Retinal pigment epithelial cell (primary cell): ENCODE results near the gene TRDMT1.
A peak's percentile ranks its signal among the peaks of the same experiment; 100 is the strongest.

Experiments used
- DNase-seq: peaks from one replicate; pipeline ENCODE4 v3.0.0-alpha.2; 2010; ENCODE audit warnings: low read depth
- H3K4me3 ChIP-seq: 2 replicates; pipeline ENCODE4 v1.5.1; 2011; ENCODE audit warnings: mild to moderate bottlenecking, low read length, control low read depth, moderate library complexity
- TF ChIP-seq, protein P1 (sequence below): conservative IDR thresholded peaks from 2 replicates; pipeline ENCODE4 v1.5.1; 2011; ENCODE audit warnings: low read depth, low read length, control low read depth, inconsistent platforms

Gene TRDMT1

DNA sequence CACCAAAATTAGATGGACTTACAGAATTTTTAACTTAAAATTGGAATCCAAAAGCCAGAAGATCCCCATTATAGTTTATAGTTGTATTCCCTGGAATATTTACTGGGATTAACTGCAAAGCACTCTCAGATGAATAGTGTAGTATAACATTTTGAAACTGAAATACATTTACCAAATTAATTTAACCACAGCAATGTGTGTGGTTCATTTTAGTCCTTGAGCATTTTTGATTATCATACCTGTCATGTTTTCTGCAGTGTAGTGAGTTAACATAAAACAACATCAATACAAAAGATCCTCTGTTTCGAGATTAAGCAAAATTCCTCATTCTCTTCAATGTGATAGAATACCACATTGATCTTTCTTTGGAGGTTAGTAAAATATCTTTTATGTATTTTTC, 30.3 kb upstream of the TRDMT1 start:
- TF ChIP-seq, protein P1, sequence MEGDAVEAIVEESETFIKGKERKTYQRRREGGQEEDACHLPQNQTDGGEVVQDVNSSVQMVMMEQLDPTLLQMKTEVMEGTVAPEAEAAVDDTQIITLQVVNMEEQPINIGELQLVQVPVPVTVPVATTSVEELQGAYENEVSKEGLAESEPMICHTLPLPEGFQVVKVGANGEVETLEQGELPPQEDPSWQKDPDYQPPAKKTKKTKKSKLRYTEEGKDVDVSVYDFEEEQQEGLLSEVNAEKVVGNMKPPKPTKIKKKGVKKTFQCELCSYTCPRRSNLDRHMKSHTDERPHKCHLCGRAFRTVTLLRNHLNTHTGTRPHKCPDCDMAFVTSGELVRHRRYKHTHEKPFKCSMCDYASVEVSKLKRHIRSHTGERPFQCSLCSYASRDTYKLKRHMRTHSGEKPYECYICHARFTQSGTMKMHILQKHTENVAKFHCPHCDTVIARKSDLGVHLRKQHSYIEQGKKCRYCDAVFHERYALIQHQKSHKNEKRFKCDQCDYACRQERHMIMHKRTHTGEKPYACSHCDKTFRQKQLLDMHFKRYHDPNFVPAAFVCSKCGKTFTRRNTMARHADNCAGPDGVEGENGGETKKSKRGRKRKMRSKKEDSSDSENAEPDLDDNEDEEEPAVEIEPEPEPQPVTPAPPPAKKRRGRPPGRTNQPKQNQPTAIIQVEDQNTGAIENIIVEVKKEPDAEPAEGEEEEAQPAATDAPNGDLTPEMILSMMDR, result no peak
- H3K4me3 ChIP-seq, result peak overlapping the region; percentile 95
- no peak for DNase-seq

- no peak for DNase-seq
- TF ChIP-seq, protein P1, result no peak
- peak overlapping the region; percentile 95 for H3K4me3 ChIP-seq
Observed at GRCh38 chr10:17229967-17230682, 28.7 kb upstream of the TRDMT1 start.

GRCh38 chr10:17229717-17229966, 28.2 kb upstream of the TRDMT1 start:
- H3K4me3 ChIP-seq, result peak overlapping the region; percentile 95
- no peak for DNase-seq
- TF ChIP-seq, protein P1, result no peak

DNA sequence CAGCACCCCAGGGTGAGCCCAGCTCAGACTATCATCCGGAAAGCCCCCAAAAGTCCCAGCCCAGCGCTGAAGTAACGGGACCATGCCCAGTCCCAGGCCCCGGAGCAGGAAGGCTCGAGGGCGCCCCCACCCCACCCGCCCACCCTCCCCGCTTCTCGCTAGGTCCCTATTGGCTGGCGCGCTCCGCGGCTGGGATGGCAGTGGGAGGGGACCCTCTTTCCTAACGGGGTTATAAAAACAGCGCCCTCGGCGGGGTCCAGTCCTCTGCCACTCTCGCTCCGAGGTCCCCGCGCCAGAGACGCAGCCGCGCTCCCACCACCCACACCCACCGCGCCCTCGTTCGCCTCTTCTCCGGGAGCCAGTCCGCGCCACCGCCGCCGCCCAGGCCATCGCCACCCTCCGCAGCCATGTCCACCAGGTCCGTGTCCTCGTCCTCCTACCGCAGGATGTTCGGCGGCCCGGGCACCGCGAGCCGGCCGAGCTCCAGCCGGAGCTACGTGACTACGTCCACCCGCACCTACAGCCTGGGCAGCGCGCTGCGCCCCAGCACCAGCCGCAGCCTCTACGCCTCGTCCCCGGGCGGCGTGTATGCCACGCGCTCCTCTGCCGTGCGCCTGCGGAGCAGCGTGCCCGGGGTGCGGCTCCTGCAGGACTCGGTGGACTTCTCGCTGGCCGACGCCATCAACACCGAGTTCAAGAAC, 27.7 kb upstream of the TRDMT1 start:
- no peak for DNase-seq
- TF ChIP-seq, protein P1, result no peak

GRCh38 chr10:17228091-17229015, 26.9 kb upstream of the TRDMT1 start, which contains the start of gene VIM:
TSS of gene VIM (plus strand) at chr10:17228241. CDS start at chr10:17229423, 1,182 bp downstream.
- DNase-seq, result peak; percentile 88
- H3K4me3 ChIP-seq, result peak within 1 kb of the TSS; percentile 95
- TF ChIP-seq, protein P1, result peak; percentile 14

More for the DNA sequence above, 27.7 kb upstream of the TRDMT1 start:
- peak overlapping the region; percentile 95 for H3K4me3 ChIP-seq

DNA sequence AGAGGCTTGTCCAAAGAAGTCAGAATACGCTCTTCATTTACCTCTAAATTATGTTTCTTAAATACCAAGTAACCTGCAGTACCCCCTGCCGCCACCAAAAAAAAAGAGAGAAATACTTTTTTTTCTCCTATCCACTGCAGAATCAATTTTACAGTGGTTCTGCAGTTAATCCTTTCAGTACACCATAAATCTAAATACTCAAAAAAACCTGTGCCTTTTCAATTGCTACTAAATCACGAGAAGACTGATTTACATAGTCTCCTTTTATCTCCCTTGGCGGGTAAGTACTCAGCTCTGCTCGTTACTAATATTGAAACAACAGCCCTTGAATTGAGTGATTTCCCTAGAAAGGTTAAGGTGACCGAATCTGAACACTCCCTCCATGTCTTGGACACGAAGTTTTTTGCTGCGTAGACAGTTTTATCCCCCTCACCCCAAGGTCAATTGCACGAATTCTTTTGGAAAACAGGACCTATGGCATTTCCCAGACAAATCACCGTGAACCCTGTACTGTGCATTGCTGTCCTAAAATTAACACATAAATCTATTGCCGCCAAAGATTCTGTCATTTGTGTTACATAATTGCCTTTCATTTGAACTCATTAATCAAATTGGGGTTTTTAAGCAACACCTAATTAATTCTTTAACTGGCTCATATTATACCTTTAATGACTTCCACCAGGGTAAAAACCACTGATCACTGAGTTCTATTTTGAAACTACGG, 26.1 kb upstream of the TRDMT1 start:
- TF ChIP-seq, protein P1, result peak; percentile 42
- no peak for DNase-seq
- peak overlapping the region; percentile 95 for H3K4me3 ChIP-seq
